GM18951 (cell line): ENCODE data around the gene WDCP.
"Not testable (repeated sequence)": the region's sequence is repeated elsewhere in the genome, so short reads cannot be mapped to it uniquely, and the experiment has no call there.

Experiments used
- POLR2A ChIP-seq: IDR thresholded peaks from 4 replicates; pipeline ENCODE4 v1.6.1; 2011; ENCODE audit warnings: mild to moderate bottlenecking; ENCODE audit not compliant: insufficient read length, insufficient read depth; ENCODE audit errors: extremely low read depth
- in situ Hi-C: fragments of 300-500 bp; cut with MboI; formaldehyde crosslinking; loops from one replicate; pipeline ENCODE4 v1.12.0; 2022; ENCODE audit warnings: low sequenced_read_pairs, mixed read lengths, inconsistent platforms; ENCODE audit not compliant: unreplicated experiment

WDCP gene

GRCh38 chr2:24050041-24050979 lies 3.1 kb upstream of the WDCP start:
- in situ Hi-C loops: no loop called here
- TF ChIP-seq POLR2A: no peak

GRCh38 chr2:24049485-24050021 lies 2.4 kb upstream of the WDCP start, which contains the start of gene FKBP1B:
FKBP1B (plus strand) TSS chr2:24049741; CDS start chr2:24049850, 109 bp downstream.
- in situ Hi-C loops: no loop called here
- no peak for TF ChIP-seq POLR2A

DNA sequence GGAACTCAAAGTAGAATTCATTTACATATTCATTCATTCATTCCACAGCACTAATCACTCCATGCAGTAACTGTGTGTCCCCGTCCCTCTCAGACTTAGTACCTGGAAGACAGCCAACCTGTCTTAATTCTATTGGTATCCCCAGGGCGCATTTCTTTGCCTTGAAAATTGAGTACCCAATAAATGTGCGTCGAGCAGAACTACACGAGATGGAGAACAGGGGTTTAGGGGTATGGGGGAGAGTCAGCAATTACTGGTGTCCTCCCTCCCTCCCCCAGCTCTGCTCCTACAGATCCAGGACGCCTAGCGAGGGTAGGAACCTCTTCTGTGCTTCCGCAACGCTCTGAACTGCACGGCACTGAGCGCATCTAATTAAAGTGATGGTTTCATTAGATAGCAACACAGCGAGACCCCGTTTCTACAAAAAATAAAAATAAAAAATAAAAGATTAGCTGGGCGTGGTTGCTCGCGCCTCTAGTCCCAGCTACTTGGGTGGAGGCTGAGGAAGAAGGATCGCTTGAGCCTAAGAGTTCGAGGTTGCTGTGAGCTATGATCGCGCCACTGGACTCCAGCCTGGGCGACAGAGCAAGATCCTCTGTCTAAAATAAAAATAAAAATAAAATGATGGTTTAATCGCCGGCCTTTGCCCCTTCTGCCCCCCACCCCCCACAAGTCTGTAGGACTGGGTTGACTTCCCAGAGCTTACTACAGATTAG lies 1.7 kb upstream of the WDCP start:
- TF ChIP-seq POLR2A: no peak
- in situ Hi-C loops: no loop called here

DNA sequence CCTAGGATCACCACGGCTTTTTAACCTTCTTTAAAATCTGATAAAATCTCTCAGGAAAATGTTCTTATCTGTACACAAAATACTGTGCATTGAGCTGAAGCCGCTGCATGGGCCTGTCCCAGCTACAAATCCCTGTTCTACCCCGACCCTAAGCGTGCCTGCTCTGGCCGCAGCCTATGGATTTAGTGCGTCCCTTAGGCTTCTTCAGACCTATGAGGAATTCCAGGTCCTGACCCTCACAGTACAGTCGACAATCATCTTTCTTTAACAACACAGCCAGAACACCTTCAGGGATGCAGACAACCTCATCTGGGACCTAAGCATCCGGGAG lies 477 bp upstream of the WDCP start:
- in situ Hi-C loops: no loop called here
- TF ChIP-seq POLR2A: no peak

DNA sequence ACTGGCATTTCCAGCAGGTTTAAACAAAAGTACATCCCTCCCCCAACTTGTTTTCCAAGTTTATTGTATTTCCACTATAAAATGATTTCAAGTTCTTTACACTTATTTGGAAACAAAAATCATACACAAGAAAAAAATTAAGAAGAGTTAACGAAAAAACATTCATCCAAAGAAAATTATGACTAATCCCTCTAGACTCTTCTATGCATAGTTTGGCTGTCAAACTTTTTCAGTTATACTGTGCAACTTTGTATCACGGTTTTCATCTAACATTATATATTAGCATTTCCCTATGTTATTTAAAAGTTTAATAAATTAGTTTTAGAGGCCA lies 627 bp downstream of the WDCP start:
- in situ Hi-C loops: no loop called here
- no peak for TF ChIP-seq POLR2A

DNA sequence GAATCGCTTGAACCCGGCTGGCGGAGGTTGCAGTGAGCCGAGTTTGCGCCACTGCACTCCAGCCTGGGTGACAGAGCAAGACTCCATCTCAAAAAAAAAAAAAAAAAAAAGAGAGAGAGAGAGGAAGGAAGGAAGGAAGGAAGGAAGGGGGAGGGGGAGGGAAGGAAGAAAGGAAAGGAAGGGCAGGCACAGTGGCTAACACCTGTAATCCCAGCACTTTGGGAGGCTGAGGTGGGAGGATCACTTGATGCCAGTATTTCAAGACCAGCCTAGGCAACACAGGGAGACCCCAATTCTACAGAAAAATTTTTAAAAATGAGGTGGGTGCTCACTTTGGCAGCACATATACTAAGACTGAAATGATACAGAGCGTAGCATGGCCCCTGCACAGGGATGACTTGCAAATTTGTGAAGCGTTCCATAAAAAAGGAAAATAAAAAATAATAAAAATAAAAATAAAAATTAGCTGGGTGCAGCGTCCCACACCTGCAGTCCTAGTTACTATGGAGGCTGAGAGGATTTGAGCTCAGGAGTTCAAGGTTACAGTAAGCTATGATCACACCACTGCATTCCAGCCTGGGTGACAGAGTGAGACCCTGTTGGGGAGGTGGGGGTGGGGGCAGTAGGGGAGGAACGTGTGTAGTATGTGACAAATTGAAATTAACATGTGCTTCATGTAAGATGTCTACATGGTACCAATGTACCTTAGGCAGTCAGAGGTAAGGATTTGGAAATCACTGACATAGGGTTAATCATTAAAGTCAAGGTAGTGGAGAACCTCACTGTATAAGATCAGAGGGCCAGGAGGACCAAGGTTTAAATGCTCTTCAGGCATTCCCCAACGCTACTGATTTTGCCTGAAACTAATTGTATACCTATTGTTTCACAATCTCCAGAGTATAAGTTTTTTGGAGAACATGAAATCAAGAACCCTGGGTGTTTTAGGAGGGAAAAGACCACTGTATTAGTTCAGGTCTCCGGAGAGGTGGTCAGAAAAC lies 1.4 kb downstream of the WDCP start:
- TF ChIP-seq POLR2A: no peak
- in situ Hi-C loops: no loop called here

GRCh38 chr2:24043133-24043532 lies 4.1 kb downstream of the WDCP start:
- in situ Hi-C loops: not testable (repeated sequence)

- TF ChIP-seq POLR2A: no peak
- in situ Hi-C loops: no loop called here
These were observed 6.7 kb downstream of the WDCP start for GRCh38 chr2:24040511-24040910.

DNA sequence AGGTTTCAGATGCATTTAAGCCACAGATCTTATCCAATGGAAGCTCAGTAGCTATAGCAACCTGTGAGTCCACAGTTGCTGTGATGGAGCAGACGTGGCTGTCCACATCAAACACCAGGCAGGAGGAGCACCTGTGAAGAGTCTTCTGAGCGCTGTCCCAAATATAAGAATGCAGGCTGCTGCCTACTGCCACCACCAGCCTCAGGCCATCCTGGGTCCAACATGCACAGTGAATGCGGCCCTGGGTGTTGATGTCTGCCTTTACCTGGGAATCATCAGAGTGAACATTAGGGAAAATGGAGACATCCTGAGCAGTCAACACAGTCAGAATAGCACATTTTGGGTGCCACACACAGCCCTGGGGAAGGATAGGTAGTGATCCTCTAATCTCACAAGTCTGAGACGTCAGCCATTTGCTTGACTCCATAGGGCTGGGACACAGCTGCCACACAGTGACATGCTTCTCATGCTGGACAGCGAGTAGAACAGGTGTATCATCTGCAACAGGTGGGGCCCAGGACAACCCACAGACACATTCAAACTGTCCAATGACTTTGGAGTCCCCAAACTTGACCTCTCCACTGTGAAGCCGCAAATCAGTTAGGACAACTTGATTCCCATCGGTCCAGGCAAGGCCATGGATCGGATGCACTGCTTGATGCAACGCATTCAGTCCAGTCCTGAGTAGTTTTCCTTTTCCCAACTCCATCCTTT lies 8.2 kb downstream of the WDCP start:
- in situ Hi-C loops: no loop called here
- no peak for TF ChIP-seq POLR2A

DNA sequence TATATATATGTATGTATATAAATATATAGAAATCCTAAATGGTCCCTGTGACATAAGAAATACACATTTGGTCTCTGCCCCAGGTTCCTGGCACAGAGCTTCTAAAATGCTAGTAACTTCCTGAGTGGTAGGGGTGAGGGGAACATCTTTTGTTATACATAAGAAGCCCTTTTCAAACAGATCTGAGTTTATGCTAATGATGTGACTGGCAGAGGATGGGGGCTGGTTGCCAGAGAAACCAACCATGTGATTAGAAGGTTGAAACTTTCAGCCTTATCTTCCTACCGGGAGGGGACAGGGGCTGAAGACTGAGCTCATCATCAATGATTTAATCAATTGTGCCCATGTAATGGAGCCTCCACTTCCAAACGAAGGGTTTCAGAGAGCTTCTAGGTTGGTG lies 21.0 kb downstream of the WDCP start:
- TF ChIP-seq POLR2A: no peak
- in situ Hi-C loops: no loop called here

DNA sequence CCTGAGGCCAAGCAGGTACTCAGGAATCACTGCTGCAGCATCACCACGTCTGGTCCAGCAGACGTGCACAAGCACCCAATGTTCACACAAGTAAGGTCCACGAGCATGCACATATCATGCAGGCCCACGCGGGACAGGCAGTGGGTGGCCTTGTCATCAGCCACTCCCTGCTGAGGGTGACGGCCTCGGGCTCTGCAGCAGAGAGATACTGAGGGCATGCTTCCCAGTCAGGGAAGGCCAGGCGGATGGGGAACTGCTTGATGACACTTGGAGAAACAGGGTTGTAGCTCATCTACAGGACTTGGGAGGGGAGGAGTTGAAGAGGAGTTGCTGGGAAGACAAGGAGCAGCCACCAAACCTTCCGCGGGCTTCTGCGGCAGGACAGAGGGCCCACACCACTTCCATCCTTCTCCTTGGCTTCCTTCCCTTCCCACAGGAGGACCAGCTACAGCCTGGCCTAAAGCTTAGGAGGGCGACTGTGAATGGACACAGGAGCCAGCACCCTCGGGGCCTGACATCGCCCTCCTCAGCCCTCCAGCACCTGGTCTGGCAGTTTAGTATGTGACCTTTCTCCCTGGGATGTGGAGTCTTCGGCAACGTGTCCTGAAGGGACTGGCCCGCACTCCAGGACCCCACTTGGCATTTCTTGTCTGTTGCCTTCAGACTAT lies 22.1 kb downstream of the WDCP start:
- TF ChIP-seq POLR2A: no peak
- in situ Hi-C loops: no loop called here

DNA sequence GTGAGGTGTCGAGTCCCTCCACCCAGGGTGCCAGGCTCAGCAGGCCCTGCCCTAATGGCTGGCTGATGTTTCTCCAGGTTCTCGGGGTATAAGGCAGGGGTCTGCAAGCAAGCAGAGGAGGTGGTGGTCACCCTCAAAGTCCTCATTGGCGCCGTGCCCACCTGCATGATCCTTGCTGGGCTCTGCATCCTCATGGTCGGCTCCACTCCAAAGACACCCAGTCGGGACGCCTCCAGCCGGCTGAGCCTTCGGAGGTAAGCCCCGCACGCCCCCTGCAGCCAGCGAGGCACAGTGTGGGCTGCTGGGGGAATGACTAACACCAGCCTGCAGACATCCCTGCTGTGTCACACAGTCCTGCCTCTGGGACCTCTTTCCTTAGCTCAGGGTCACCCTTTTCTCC lies 23.2 kb downstream of the WDCP start:
- no peak for TF ChIP-seq POLR2A
- in situ Hi-C loops: no loop called here
